H1 (cell line): ENCODE data around the gene MFAP3L. TPM values are rescaled to one million over a fixed set of nuclear protein-coding genes. Genes with fewer than 3 reads are reported as not detected.

Source experiments
- CHD7 ChIP-seq: fragments of 300-600 bp; sonication (generic); IDR thresholded peaks from 2 replicates; pipeline ENCODE4 v1.7.1; 2012; ENCODE audit warnings: low read length, moderate library complexity, mild to moderate bottlenecking, inconsistent platforms; ENCODE audit not compliant: insufficient replicate concordance
- POLR2AphosphoS5 ChIP-seq: IDR thresholded peaks from 2 replicates; pipeline ENCODE4 v1.6.1; 2011; ENCODE audit warnings: low read depth, low read length
- polyA plus RNA-seq, 7 experiments: library from polyadenylated mRNA; depleted of rRNA in 3 of 7; stranded (reverse) in 5 of 7; unstranded in 2 of 7; fragments of >200 nt in 5 of 7; fragments of 200-250 nt in 2 of 7; gene quantifications; 1 replicate in 5 of 7; 2 replicates in 1 of 7; 4 replicates in 1 of 7; pipeline versions ENCODE4 v1.2.1 to v1.2.3, GENCODE V29; 2011 to 2013; ENCODE audit warnings: missing spikeins in 2 of 7, mixed read lengths in 2 of 7
- total RNA-seq: library from RNA; stranded (reverse); fragmentation: NEBNext Ultra II Directional; extraction: Animal tissue kit (Norgen Biotek cat#: 25700); gene quantifications from 2 replicates; pipeline ENCODE4 v1.2.1, GENCODE V29; 2021

Gene MFAP3L
- total and polyA plus RNA-seq, 2 of the 8 experiments (the other 6 are each of a cell fraction or from before 2014, with no cell fraction given): 7.0 to 9.8 TPM

DNA sequence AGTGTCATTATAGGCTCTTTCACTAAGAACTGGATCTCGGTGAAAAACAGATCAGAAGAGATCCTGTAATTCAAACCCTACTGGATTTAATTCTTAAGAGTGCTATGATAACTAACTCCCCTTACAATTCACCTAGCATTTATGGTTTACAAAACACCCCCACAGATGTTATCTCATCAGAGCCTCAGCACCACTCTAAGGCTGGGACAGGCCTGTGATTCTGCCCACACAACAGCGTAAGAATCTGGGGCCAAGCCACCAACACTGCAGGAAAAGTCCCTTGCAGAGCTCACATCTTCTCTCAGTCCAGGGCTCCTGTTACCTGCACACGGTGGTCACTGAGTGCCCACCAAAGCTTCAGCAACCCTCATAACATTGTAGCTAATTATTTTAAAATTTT is 8.9 kb downstream of the MFAP3L start (continued):
- TF ChIP-seq POLR2AphosphoS5 (no peak), CHD7 (no peak)
